Activated naive CD8-positive, alpha-beta T cell treated with anti-CD3 and anti-CD28 coated beads, Interleukin-2, amount 50 U/mL, for 24 hours (primary cell): ENCODE results near the gene ZNF574.

ENCODE experiments used
- ATAC-seq: fragments of 150-1000 bp; cut with Tn5 transposase; one replicate; pipeline ENCODE4 v1.10.0; 2021
- DNase-seq: peaks from one replicate; pipeline ENCODE4 v3.0.0; 2021
- H3K27ac Mint-ChIP-seq: one replicate; pipeline ENCODE4 v1.8.0; 2021; ENCODE audit warnings: mild to moderate bottlenecking, mixed read lengths
- H3K27me3 Mint-ChIP-seq: one replicate; pipeline ENCODE4 v1.8.0; 2021; ENCODE audit warnings: mixed read lengths
- H3K36me3 Mint-ChIP-seq: one replicate; pipeline ENCODE4 v1.8.0; 2021; ENCODE audit warnings: low read depth, mixed read lengths
- H3K4me1 Mint-ChIP-seq: one replicate; pipeline ENCODE4 v1.8.0; 2021; ENCODE audit warnings: mixed read lengths
- H3K4me3 Mint-ChIP-seq: one replicate; pipeline ENCODE4 v1.8.0; 2021; ENCODE audit warnings: mild to moderate bottlenecking, moderate library complexity, mixed read lengths
- H3K9me3 Mint-ChIP-seq: one replicate; pipeline ENCODE4 v1.8.0; 2021; ENCODE audit warnings: mixed read lengths

Gene ZNF574

DNA sequence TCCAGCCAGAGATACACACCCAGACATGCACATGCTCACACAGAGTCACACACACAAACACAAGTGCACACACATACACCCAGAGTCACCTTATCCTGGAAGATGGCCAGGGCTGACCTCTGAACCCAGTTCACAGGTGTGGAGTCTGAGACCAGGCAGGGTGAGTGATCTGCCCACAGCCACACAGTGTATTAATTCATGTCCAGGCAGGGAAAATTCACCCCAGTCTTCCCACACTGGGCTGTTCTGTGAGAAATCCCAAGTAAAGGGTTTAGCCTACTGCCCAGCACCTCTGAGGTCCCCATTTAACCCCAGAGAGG lies 54.2 kb downstream of the ZNF574 start:
- Mint-ChIP-seq H3K36me3 (peaks cover 12% of the 10 kb centered on the region), H3K9me3 (no peaks in the 10 kb centered on the region), H3K4me1 (peaks cover 73% of the 10 kb centered on the region), H3K27me3 (no peaks in the 10 kb centered on the region), H3K27ac (peak overlapping the region; percentile 70), H3K4me3 (peak overlapping the region; percentile 74)
- ATAC-seq (no peak), DNase-seq (no peak)
